Fibroblast of mammary gland (primary cell): ENCODE data around the gene CD226.

Experiments used
- DNase-seq: peaks from one replicate; pipeline ENCODE4 v3.0.0-alpha.2; 2010; ENCODE audit warnings: low read depth
- H3K4me3 ChIP-seq: 2 replicates; pipeline ENCODE4 v1.5.1; 2011; ENCODE audit warnings: low read depth, mild to moderate bottlenecking, low read length, moderate library complexity; ENCODE audit not compliant: control insufficient read depth
- TF ChIP-seq, protein P1 (sequence below): conservative IDR thresholded peaks from 2 replicates; pipeline ENCODE4 v1.5.1; 2011; ENCODE audit warnings: low read depth, low read length, inconsistent platforms; ENCODE audit not compliant: control insufficient read depth, insufficient read depth

Gene CD226

DNA sequence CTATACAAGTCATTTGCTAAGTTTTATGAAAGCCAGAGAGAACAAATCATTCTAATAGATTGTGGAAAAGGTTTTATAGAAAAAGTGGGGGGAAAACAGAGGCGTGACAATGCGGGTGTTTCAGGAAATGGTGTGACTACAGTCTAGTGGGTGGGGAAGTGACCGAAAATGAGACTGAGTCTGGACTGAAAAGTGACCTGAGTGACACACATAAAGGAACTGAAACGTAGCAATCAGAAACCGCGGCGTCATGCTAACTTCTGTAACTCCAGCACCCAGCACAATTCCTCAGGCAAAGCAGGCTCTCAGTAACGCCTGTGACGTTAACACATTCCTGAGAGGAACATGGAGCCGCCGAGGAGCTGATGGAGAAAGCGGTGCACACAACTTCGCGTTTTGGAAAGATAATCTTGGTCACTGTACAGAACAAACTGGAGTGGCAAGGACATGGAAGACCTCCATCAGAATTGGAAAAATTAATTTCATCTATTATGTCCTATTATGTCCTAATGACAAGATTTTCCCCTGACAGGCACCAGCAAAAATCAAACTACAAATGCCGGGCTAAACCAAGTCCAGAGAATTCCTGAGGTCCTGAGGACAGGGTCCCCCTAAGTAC, 1.4 kb upstream of the CD226 start:
- TF ChIP-seq, protein P1, sequence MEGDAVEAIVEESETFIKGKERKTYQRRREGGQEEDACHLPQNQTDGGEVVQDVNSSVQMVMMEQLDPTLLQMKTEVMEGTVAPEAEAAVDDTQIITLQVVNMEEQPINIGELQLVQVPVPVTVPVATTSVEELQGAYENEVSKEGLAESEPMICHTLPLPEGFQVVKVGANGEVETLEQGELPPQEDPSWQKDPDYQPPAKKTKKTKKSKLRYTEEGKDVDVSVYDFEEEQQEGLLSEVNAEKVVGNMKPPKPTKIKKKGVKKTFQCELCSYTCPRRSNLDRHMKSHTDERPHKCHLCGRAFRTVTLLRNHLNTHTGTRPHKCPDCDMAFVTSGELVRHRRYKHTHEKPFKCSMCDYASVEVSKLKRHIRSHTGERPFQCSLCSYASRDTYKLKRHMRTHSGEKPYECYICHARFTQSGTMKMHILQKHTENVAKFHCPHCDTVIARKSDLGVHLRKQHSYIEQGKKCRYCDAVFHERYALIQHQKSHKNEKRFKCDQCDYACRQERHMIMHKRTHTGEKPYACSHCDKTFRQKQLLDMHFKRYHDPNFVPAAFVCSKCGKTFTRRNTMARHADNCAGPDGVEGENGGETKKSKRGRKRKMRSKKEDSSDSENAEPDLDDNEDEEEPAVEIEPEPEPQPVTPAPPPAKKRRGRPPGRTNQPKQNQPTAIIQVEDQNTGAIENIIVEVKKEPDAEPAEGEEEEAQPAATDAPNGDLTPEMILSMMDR, result no peak
- no peak overlapping the region for H3K4me3 ChIP-seq
- DNase-seq, result peak; percentile 20

DNA sequence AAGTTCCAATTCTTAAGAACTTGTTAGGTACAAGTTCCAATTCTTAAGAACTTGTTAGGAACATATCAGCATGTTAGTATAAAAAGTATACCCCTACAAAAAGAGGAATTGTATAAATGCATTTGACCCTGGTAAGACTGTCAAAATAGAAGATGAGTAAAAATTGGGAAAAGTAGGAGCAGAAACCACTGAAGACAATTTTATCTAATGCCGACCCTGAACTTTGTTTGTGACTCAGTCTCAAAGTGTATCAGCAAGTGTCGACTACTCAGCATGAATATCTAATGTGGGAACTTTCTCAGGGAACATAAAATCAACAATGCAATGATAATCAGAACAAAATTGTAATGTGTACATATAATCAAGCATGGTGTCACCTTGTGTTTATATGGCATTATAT, 583 bp upstream of the CD226 start:
- TF ChIP-seq, protein P1, result no peak
- DNase-seq, result no peak
- H3K4me3 ChIP-seq, result no peak overlapping the region

DNA sequence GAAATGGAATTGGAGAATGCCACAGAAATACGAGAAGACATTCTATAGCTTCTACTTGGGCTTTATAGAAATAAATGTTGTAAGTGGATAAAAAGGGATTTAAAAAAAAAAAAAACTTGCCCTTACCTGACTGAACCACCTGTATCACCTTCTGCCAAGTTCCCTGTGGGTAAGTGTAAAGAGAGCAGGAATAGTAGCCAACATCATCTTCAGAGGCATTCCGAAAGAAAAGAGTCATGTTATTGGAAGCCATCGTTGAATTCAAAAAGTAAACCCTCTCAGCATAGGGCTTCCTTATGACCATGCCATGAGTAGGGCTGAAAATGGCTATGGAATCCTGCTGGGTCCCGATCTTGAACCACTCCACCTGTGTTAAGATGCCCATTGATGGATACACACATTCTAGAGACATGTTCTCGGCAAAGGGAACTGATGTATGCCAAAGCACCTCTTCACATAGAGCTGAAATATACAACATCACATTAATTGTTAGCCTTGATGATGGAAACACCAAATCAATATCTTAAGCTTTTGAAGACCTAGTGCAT, 991 bp downstream of the CD226 start:
- DNase-seq, result no peak
- TF ChIP-seq, protein P1, result no peak
- no peak overlapping the region for H3K4me3 ChIP-seq

DNA sequence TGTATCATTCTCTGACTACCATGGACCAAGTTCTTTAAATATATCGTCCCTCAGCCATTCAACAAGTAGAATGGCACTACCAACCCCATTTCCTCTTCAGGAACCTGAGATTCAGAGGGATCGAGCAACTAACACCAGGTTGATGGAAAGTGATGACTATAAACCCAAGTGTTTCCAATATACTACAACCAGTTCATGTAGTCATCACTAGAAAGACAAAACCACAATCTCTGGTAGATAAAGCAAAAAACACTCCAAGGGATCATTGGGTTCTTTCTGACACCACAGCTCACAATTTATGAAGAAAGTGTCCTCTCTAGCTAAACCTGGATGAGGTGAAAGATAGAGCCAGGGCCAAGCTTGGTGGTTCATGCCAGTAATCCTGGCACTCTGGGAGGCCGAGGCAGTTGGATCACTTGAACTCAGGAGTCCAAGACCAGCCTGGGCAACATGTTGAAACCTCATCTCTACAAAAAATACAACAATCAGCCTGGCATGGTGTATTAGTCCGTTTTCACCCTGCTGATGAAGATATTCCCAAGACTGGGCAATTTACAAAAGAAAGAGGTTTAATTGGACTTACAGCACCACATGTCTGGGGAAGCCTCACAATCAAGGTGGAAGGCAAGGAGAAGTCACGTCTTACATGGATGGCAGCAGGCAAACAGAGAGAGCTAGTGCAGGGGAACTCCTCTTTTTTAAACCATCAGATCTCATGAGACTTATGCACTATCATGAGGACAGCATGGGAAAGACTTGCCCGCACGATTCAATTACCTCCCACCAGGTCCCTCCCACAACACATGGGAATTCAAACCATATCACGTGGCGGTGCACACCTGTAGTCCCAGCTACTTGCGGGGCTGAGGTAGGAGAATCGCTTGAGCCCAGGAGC, 2.2 kb downstream of the CD226 start:
- DNase-seq, result no peak
- H3K4me3 ChIP-seq, result no peak overlapping the region
- TF ChIP-seq, protein P1, result no peak

DNA sequence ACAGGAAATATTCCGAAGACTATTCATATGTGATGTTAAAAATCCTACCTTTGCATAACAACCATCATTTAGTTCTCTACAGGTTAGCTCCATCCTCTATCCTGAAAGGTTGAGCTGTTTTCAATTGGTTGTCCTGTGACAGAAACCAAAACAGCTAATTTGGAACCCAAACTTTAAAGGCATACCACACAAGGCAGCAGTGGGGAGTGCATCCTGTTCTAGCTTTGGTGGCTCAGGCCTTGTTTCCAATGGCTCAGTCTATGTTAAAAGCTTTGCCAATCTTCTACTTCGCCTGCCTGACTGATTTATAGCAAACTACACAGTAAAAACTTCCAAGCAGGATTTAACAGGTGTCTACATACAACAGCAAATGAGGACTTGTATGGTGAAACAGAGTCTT, 3.2 kb downstream of the CD226 start:
- no peak for DNase-seq
- TF ChIP-seq, protein P1, result no peak
- no peak overlapping the region for H3K4me3 ChIP-seq

DNA sequence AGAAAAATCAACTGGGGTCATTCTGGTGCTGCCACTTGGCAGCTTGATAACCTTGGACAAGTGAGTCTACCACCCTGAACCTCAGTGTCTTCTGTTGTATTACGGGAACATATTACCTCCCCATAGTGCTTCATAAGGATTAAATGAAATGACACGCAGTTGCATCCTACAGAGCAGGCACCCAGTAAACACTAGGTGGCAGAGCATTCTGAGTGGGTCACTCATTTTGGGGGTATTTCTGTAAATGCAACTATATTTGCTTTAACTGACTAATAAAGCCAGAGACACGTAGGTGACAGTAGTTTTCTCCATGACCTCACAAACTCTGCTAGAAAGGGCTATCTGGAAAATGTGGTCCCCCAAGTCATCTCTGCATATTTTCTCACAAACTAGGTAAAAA, 4.7 kb downstream of the CD226 start:
- H3K4me3 ChIP-seq, result no peak overlapping the region
- TF ChIP-seq, protein P1, result peak; percentile 20
- no peak for DNase-seq
